ENCODE data around the gene SPRYD4.

Gene SPRYD4

GRCh38 chr12:56477521-56478225, 9.3 kb downstream of the SPRYD4 start:
- no peak for ATAC-seq

GRCh38 chr12:56479625-56480024, 11.2 kb downstream of the SPRYD4 start:
- TF ChIP-seq PATZ1 (CRISPR knock-in tag; IDR thresholded peaks at IDR 0.05; ENCODE audit: borderline replicate concordance) (no peak), RARB (CRISPR knock-in tag; IDR thresholded peaks at IDR 0.05) (no peak), SNAI2 (CRISPR knock-in tag; IDR thresholded peaks at IDR 0.05) (no peak), ESRRG (CRISPR knock-in tag; IDR thresholded peaks at IDR 0.05) (no peak), CREB5 (CRISPR knock-in tag; IDR thresholded peaks at IDR 0.05; ENCODE audit: low read depth) (no peak), ZFP30 (CRISPR knock-in tag; IDR thresholded peaks at IDR 0.05) (no peak), GLIS3 (CRISPR knock-in tag; IDR thresholded peaks at IDR 0.05) (no peak), CSDC2 (CRISPR knock-in tag; IDR thresholded peaks at IDR 0.05) (no peak), ISL1 (CRISPR knock-in tag; IDR thresholded peaks at IDR 0.05) (no peak), ARNTL (CRISPR knock-in tag; IDR thresholded peaks at IDR 0.05; ENCODE audit: borderline replicate concordance, low read depth) (no peak), TOX (CRISPR knock-in tag; IDR thresholded peaks at IDR 0.05; ENCODE audit: borderline replicate concordance) (no peak), BACH2 (CRISPR knock-in tag; IDR thresholded peaks at IDR 0.05; ENCODE audit: borderline replicate concordance) (no peak), TSHZ2 (CRISPR knock-in tag; IDR thresholded peaks at IDR 0.05) (no peak), ZNF565 (CRISPR knock-in tag; conservative IDR thresholded peaks at IDR 0.05; ENCODE audit: low read depth) (no peak), TCF4 (CRISPR knock-in tag; IDR thresholded peaks at IDR 0.05; ENCODE audit: borderline replicate concordance) (no peak), CSRNP3 (CRISPR knock-in tag; IDR thresholded peaks at IDR 0.05) (no peak), ZFP3 (CRISPR knock-in tag; IDR thresholded peaks at IDR 0.05) (no peak), ZNF70 (CRISPR knock-in tag; IDR thresholded peaks at IDR 0.05) (no peak)
- no peak for ATAC-seq

More at GRCh38 chr12:56477521-56478225, 9.3 kb downstream of the SPRYD4 start:
- TF ChIP-seq POU6F1 (CRISPR knock-in tag; IDR thresholded peaks at IDR 0.05; ENCODE audit: borderline replicate concordance, low read depth) (no peak), ZNF70 (CRISPR knock-in tag; IDR thresholded peaks at IDR 0.05) (no peak), SNAI2 (CRISPR knock-in tag; IDR thresholded peaks at IDR 0.05) (no peak), ISL1 (CRISPR knock-in tag; IDR thresholded peaks at IDR 0.05) (no peak)

- TF ChIP-seq CREB5 (CRISPR knock-in tag; IDR thresholded peaks at IDR 0.05; ENCODE audit: low read depth) (no peak), ZNF70 (CRISPR knock-in tag; IDR thresholded peaks at IDR 0.05) (no peak), ESRRG (CRISPR knock-in tag; IDR thresholded peaks at IDR 0.05) (no peak)
- no peak for ATAC-seq
Observed at GRCh38 chr12:56484566-56484965, 16.2 kb downstream of the SPRYD4 start.

Data from SK-N-SH treated with all-trans-retinoic acid at 6 μM for 48 hours (cell line).